Epithelial cell of proximal tubule (primary cell): ENCODE measurements around the gene GJA5. TPM values are rescaled to one million over a fixed set of nuclear protein-coding genes. Genes with fewer than 3 reads are reported as not detected.

ENCODE experiments used
- DNase-seq: peaks from one replicate; pipeline ENCODE4 v3.0.0-alpha.2; 2011; ENCODE audit warnings: low read depth
- H3K4me3 ChIP-seq: 2 replicates; pipeline ENCODE4 v1.5.1; 2011; ENCODE audit warnings: low read depth, mild to moderate bottlenecking, low read length
- total RNA-seq: library from RNA; depleted of rRNA; stranded (reverse); fragments of >200 nt; gene quantifications from 2 replicates; pipeline ENCODE4 v1.2.3, GENCODE V29; 2015
- TF ChIP-seq, protein P1 (sequence below): conservative IDR thresholded peaks from 2 replicates; pipeline ENCODE4 v1.5.1; 2012; ENCODE audit warnings: low read depth, mild to moderate bottlenecking, low read length

The GJA5 gene
- total RNA-seq, 1 donor from 2014 or later, result 1.2 TPM

DNA sequence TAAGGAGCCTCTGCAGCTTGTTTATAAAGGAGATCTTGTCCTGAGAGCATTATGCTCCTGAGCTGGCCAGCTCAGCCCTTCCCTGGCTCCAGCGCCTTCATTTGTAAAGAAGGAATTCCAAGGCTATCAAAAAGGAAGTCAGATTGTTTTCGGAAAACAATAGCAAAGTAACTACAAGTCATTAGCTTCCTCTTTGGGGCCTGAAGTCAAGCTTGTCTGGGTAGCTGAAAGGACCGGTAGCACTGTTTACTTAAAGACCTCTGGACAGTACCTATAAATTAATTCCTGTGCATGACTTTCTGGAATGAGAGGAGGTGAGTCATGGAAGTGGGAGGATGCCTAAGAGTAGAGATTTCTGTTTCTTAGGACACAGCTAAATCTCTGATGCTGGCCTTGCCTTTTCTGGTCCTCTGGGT, 20.7 kb upstream of the GJA5 start:
- peak; percentile 32 for DNase-seq
- TF ChIP-seq, protein P1, sequence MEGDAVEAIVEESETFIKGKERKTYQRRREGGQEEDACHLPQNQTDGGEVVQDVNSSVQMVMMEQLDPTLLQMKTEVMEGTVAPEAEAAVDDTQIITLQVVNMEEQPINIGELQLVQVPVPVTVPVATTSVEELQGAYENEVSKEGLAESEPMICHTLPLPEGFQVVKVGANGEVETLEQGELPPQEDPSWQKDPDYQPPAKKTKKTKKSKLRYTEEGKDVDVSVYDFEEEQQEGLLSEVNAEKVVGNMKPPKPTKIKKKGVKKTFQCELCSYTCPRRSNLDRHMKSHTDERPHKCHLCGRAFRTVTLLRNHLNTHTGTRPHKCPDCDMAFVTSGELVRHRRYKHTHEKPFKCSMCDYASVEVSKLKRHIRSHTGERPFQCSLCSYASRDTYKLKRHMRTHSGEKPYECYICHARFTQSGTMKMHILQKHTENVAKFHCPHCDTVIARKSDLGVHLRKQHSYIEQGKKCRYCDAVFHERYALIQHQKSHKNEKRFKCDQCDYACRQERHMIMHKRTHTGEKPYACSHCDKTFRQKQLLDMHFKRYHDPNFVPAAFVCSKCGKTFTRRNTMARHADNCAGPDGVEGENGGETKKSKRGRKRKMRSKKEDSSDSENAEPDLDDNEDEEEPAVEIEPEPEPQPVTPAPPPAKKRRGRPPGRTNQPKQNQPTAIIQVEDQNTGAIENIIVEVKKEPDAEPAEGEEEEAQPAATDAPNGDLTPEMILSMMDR, result no peak
- no peak overlapping the region for H3K4me3 ChIP-seq

DNA sequence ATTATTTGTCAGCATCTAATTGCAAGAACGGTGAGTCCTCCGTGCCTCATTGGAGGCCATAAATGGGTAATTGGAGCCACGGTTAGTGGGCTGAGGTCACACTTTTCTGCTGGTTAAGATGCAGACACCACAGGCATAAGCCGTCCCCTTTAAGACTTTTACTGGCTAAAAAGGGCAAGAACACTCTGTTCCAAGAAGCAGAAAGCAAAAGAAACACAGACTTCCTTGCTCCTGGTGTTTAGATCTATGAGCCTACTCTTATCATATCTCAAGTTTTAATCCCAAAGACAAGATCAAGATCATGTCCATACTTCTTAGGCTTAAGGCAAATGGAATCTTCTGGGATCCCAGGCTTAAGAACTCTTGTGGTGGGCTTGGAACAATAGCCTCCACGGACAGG, 17.3 kb upstream of the GJA5 start:
- H3K4me3 ChIP-seq, result no peak overlapping the region
- no peak for DNase-seq
- TF ChIP-seq, protein P1, result no peak

DNA sequence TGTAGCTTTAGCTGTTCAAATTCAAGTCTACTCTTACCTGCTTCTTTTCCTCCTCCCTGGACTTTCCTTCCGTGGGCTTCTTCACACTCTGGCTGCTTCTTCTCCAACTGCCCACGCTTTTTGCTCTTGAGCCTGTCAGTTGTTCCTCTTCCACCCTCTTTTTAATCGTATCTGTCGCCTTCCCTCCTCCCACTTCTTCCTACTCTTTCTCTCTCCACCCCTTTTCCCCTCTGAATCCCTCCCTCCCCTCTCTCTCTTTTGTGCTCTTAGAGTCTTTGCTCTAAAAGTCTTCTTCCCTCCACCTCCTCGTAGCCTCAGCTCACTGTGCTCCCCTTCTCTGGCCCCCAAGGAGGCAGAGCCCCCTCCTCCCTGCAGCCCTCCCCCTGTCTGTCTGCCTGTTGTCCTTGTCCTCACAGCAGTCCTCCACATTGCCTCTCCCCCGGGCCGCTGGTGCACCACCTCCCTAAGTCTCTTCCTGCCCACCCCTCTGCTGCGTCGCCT, 12.9 kb upstream of the GJA5 start:
- TF ChIP-seq, protein P1, result no peak
- DNase-seq, result no peak
- no peak overlapping the region for H3K4me3 ChIP-seq

DNA sequence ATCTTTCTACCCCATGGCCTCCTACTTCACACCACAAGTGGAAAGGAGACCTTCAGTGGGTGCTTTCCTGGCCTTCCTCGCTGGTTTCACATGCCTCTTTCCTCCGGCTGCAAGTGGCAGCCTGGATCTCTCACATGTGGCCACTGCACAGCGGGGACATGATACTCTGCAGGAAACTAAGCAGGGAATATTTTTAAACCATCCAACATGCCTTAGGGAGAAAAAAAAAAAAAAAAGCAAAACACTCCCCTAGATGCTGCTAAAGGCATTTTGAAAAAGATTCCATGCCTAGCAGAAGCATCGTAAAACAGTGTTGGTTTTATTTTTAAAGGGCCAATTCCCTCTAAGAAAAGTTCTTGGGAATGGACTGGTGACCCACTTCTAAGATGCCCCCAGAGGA, 12.2 kb upstream of the GJA5 start:
- TF ChIP-seq, protein P1, result no peak
- no peak overlapping the region for H3K4me3 ChIP-seq
- DNase-seq, result no peak

DNA sequence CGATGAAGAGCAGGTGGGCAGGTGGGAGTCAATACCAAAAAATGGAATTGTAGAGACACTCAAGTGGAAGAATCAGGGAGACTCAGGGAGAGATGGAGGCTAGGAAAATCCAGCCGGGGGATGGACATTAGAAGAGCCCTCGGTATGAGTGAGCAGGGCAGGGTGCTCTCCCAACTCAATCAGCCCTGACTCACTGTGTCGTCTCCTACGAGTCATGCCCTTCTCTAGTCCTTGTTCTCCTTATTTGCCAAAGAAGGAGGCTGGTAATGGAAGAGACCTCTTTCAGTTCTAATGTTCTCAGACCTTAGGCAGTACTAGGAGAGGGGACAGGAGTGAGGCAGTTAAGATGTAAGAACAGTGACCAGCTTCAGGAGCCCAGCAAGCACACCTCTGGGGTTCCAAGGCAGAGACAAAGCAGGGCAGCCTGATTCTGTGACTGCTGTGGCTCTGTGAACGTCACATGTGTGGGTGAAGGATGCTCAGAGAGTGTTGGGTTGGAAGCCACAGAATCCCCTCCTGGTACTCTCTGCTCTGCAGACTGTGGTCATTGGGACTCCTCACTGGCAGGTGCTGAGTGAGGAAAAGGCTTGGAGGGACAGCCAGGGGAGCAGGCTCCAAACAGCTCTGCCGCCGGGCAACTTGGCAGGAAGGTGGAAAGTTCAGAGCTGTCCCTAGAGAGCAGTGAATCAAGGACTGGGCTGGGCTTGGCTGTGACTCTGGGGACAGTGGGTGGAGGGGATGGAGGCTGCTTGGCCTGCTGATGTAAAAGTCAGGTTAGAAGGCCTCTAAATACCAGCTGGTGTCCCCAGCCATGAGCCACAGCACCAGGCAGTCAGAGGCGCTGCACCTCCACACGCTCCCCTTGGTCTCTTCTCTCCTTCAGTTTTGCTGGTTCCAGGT, 11.1 kb upstream of the GJA5 start:
- DNase-seq, result peak; percentile 32
- TF ChIP-seq, protein P1, result no peak
- no peak overlapping the region for H3K4me3 ChIP-seq

DNA sequence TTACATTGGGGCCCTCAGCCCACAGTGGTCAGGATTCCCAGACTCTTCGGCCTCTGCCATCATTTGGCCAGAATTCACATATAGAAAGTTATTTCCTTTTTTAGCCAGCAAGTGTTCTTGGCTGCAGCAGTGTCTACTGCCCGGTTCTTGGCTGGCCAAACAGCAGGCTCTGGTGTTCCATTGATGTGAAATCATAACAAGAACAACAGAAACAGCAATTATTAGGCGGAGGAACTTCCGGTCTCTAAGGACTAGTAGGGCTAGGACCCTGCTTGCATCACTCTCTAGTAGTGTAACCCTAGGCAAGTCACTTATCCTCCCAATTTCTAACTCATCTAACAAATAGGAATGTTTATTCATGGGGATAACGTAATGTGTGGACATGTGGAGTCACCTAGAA, 8.7 kb upstream of the GJA5 start:
- H3K4me3 ChIP-seq, result no peak overlapping the region
- TF ChIP-seq, protein P1, result no peak
- DNase-seq, result no peak
